GM19324 (cell line): ENCODE data around the gene CELF4.

Source experiments
- ATAC-seq: cut with Tn5 transposase; IDR thresholded peaks from one replicate; pipeline ENCODE4 v1.9.1; 2021; ENCODE audit warnings: mild to moderate bottlenecking, moderate library complexity; ENCODE audit not compliant: unreplicated experiment, low FRiP score

The CELF4 gene

GRCh38 chr18:37428288-37428974 is 137.2 kb downstream of the CELF4 start:
- no peak for ATAC-seq

GRCh38 chr18:37426586-37426985 is 139.0 kb downstream of the CELF4 start:
- no peak for ATAC-seq

- no peak for ATAC-seq
Measured at GRCh38 chr18:37425222-37425621, 140.4 kb downstream of the CELF4 start.

GRCh38 chr18:37424507-37424906 is 141.1 kb downstream of the CELF4 start:
- no peak for ATAC-seq

- no peak for ATAC-seq
Measured at GRCh38 chr18:37422596-37422995, 143.0 kb downstream of the CELF4 start.

GRCh38 chr18:37422116-37422515 is 143.5 kb downstream of the CELF4 start:
- ATAC-seq: no peak

GRCh38 chr18:37421341-37422077 is 144.1 kb downstream of the CELF4 start:
- no peak for ATAC-seq

- ATAC-seq: no peak
Measured at GRCh38 chr18:37420315-37420880, 145.2 kb downstream of the CELF4 start.

- ATAC-seq: no peak
Measured at GRCh38 chr18:37419866-37420265, 145.7 kb downstream of the CELF4 start.

GRCh38 chr18:37419315-37419714 is 146.3 kb downstream of the CELF4 start:
- no peak for ATAC-seq

- ATAC-seq: no peak
Measured at GRCh38 chr18:37414816-37415215, 150.8 kb downstream of the CELF4 start.

GRCh38 chr18:37412829-37413228 is 152.8 kb downstream of the CELF4 start:
- ATAC-seq: no peak

GRCh38 chr18:37412333-37412732 is 153.3 kb downstream of the CELF4 start:
- ATAC-seq: no peak

- ATAC-seq: no peak
Measured at GRCh38 chr18:37409878-37410277, 155.7 kb downstream of the CELF4 start.

- ATAC-seq: no peak
Measured at GRCh38 chr18:37408676-37409265, 156.8 kb downstream of the CELF4 start.

- ATAC-seq: no peak
Measured at GRCh38 chr18:37407571-37407970, 158.0 kb downstream of the CELF4 start.

- ATAC-seq: no peak
Measured at GRCh38 chr18:37405772-37406171, 159.8 kb downstream of the CELF4 start.

- no peak for ATAC-seq
Measured at GRCh38 chr18:37405229-37405628, 160.4 kb downstream of the CELF4 start.

GRCh38 chr18:37403788-37404187 is 161.8 kb downstream of the CELF4 start:
- no peak for ATAC-seq

- ATAC-seq: no peak
Measured at GRCh38 chr18:37403100-37403781, 162.4 kb downstream of the CELF4 start.

GRCh38 chr18:37402735-37403099 is 162.9 kb downstream of the CELF4 start:
- no peak for ATAC-seq
